ENCODE measurements around the gene DMRTA1. TPM values are rescaled to one million over a fixed set of nuclear protein-coding genes. Genes with fewer than 3 reads are reported as not detected.
"Not testable (repeated sequence)": the region's sequence is repeated elsewhere in the genome, so short reads cannot be mapped to it uniquely, and the experiment has no call there.

DMRTA1 gene
- total RNA-seq, 5 donors from 2014 or later (not counting 1 experiment from before 2014, with no cell fraction given) = 0.03 to 0.06 TPM; not detected in 3

DNA sequence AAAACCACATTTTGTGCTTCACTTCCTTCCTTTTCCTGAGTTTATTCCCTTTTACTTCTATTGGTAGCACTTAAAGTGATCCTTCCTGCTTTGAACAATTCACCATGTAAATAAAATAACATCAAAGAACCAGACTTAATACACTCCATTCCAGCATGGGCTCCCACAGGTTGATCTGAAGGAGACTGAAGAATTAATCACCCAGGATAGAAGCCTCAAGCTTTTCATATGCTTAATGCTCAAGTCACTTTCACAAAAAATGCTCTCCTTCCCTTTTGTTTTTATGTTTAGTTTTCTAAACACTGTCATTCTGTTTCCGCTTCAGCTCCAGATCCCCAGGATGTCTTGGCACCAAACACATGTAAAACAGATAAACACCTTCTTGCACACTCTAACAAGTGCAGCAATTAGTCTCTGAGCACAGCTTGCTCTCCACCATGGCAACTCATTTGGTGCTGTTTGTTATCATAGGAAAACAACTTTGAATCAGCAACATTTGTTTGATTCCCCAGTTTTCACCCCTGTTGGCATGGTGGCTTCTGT lies 37.0 kb downstream of the DMRTA1 start:
- ATAC-seq (replicated peaks in 1 of 4) (no peak), DNase-seq (no peak)
- no peaks in the 10 kb centered on the region for H3K36me3 Mint-ChIP-seq
- H3K9me3 ChIP-seq = no peaks in the 10 kb centered on the region
- H3K27me3 ChIP-seq (replicated peaks in 1 of 2; ENCODE audit: control insufficient read depth in 2 of 2, extremely low read depth in 1 of 2, insufficient read depth in 2 of 2, low read length in 1 of 2) = no peaks in the 10 kb centered on the region
- ChIA-PET CTCF (no interaction called here), POLR2A (no interaction called here)
- peaks cover 5 to 12% (median 12%) of the 10 kb centered on the region in 3 donors for H3K9me3 Mint-ChIP-seq
- WGBS (ENCODE audit: insufficient coverage) = no CpG with 5 or more reads among the region's 1 CpG
- H3K27ac ChIP-seq (ENCODE audit: low read length) = no peak overlapping the region
- H3K27me3 Mint-ChIP-seq = peaks cover 2 to 6% of the 10 kb centered on the region in 2 donors
- H3K36me3 ChIP-seq (ENCODE audit: control insufficient read depth in 2 of 2, extremely low read depth in 1 of 2, insufficient read depth in 1 of 2, low read length in 1 of 2) = no peaks in the 10 kb centered on the region
- H3K4me3 ChIP-seq (ENCODE audit: control insufficient read depth in 1 of 2, extremely low read depth in 1 of 2, low read length in 1 of 2) = no peak overlapping the region
- no peak overlapping the region for H3K4me3 Mint-ChIP-seq
- H3K27ac Mint-ChIP-seq = no peak overlapping the region
- no peaks in the 10 kb centered on the region for H3K4me1 Mint-ChIP-seq
- H3K4me1 ChIP-seq (ENCODE audit: control insufficient read depth in 1 of 2, extremely low read depth in 1 of 2, insufficient read depth in 2 of 2, low read length in 2 of 2) = no peaks in the 10 kb centered on the region

- DNase-seq, POLR2A ChIA-PET, CTCF ChIA-PET: not testable (repeated sequence)
These were observed 49.6 kb downstream of the DMRTA1 start for GRCh38 chr9:22496197-22496596.

More at GRCh38 chr9:22496197-22496596, 49.6 kb downstream of the DMRTA1 start:
- not testable (repeated sequence) for H3K4me3 Mint-ChIP-seq; H3K4me1 ChIP-seq (ENCODE audit: control insufficient read depth in 1 of 2, extremely low read depth in 1 of 2, insufficient read depth in 2 of 2, low read length in 2 of 2); H3K27me3 ChIP-seq (replicated peaks in 1 of 2; ENCODE audit: control insufficient read depth in 2 of 2, extremely low read depth in 1 of 2, insufficient read depth in 2 of 2, low read length in 1 of 2); H3K9me3 ChIP-seq; H3K4me1 Mint-ChIP-seq; H3K4me3 ChIP-seq (ENCODE audit: control insufficient read depth in 1 of 2, extremely low read depth in 1 of 2, low read length in 1 of 2); H3K9me3 Mint-ChIP-seq; ATAC-seq (replicated peaks in 1 of 4); H3K36me3 ChIP-seq (ENCODE audit: control insufficient read depth in 2 of 2, extremely low read depth in 1 of 2, insufficient read depth in 1 of 2, low read length in 1 of 2); H3K27me3 Mint-ChIP-seq; H3K27ac ChIP-seq (ENCODE audit: low read length); H3K36me3 Mint-ChIP-seq; H3K27ac Mint-ChIP-seq
- WGBS (ENCODE audit: insufficient coverage) = 75% methylated on average over 3 of the region's 4 CpGs

Data from T-cell (primary cell).